Bronchial epithelial cell (primary cell): ENCODE results near the gene FNDC3B. TPM values are rescaled to one million over a fixed set of nuclear protein-coding genes. Genes with fewer than 3 reads are reported as not detected.
A peak's percentile ranks its signal among the peaks of the same experiment; 100 is the strongest.
"Not testable (repeated sequence)": the region's sequence is repeated elsewhere in the genome, so short reads cannot be mapped to it uniquely, and the experiment has no call there.

Experiments
- DNase-seq: peaks from one replicate; pipeline ENCODE4 v3.0.0-alpha.2; 2010; ENCODE audit warnings: low read depth
- FAIRE-seq: peaks from 2 replicates; lab custom pipeline; 2011; peaks lifted over from hg19 to GRCh38; lab: Jason Lieb, UNC
- H3K27me3 ChIP-seq: 2 replicates; pipeline ENCODE4 v1.5.1; 2011; ENCODE audit warnings: low read length; ENCODE audit not compliant: control insufficient read depth, insufficient read depth
- H3K36me3 ChIP-seq: 2 replicates; pipeline ENCODE4 v1.5.1; 2011; ENCODE audit warnings: low read length; ENCODE audit not compliant: control insufficient read depth, insufficient read depth
- H3K4me3 ChIP-seq: 2 replicates; pipeline ENCODE4 v1.5.1; 2011; ENCODE audit warnings: mild to moderate bottlenecking, low read depth, low read length, control low read depth
- total RNA-seq: library from RNA; depleted of rRNA; stranded (reverse); fragments of >200 nt; gene quantifications from 2 replicates; pipeline ENCODE4 v1.2.1, GENCODE V29; 2014
- TF ChIP-seq, protein P1 (sequence below): IDR thresholded peaks from 2 replicates; pipeline ENCODE4 v1.5.1; 2011; ENCODE audit warnings: mild to moderate bottlenecking, moderate library complexity, low read length, control low read depth, inconsistent platforms; ENCODE audit not compliant: insufficient read depth, severe bottlenecking

Gene FNDC3B
- total RNA-seq, 1 donor from 2014 or later, result 39.2 TPM

DNA sequence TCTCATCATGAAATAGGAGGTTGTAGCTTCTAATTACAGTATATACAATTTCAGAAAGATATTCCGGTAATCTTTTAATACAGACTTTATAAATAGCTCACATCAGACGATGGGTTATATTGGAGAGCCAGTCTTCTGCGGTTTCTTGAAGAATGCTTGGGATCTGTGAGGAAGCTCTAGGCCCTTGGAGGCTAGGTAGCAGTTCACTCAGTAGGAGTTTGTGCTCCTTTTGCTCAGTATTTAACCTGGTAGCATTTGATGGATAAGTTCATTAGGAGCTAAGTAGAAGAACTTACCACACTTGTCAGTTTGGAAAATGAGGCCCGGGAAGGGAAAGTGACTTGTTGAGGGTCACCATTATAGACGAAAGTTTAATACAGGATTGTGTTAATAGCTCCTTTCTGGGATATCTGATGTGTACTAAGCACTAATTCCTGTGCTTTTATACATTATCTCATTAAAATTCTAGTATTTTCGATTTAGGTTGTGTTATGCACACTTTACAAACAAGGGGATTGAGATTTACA lies 2.8 kb downstream of the FNDC3B start:
- Histone ChIP-seq H3K4me3 (peak overlapping the region; percentile 95), H3K36me3 (no peaks in the 10 kb centered on the region), H3K27me3 (no peaks in the 10 kb centered on the region)
- DNase-seq (no peak), FAIRE-seq (no peak)
- TF ChIP-seq, protein P1, sequence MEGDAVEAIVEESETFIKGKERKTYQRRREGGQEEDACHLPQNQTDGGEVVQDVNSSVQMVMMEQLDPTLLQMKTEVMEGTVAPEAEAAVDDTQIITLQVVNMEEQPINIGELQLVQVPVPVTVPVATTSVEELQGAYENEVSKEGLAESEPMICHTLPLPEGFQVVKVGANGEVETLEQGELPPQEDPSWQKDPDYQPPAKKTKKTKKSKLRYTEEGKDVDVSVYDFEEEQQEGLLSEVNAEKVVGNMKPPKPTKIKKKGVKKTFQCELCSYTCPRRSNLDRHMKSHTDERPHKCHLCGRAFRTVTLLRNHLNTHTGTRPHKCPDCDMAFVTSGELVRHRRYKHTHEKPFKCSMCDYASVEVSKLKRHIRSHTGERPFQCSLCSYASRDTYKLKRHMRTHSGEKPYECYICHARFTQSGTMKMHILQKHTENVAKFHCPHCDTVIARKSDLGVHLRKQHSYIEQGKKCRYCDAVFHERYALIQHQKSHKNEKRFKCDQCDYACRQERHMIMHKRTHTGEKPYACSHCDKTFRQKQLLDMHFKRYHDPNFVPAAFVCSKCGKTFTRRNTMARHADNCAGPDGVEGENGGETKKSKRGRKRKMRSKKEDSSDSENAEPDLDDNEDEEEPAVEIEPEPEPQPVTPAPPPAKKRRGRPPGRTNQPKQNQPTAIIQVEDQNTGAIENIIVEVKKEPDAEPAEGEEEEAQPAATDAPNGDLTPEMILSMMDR, result no peak

DNA sequence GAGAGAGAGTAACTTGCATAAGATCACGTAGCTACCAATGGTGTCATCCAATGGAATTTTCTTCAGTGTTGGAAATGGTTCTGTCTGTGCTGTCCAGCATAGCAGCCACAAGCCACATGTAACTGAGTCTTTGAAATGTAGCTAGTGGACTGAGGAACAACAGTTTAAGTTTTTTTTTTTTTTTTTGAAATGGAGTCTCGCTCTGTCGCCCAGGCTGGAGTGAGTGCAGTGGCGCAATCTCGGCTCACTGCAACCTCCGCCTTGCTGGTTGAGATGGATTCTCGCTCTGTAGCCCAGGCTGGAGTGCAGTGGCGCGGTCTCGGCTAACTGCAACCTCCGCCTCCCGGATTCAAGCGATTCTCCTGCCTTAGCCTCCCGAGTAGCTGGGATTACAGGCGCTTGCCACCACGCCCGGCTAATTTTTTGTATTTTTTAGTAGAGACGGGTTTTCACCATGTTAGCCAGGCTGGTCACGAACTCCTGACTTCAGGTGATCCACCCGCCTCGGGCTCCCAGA lies 3.3 kb downstream of the FNDC3B start:
- not testable (repeated sequence) for H3K36me3 ChIP-seq, H3K27me3 ChIP-seq, H3K4me3 ChIP-seq, FAIRE-seq, DNase-seq

DNA sequence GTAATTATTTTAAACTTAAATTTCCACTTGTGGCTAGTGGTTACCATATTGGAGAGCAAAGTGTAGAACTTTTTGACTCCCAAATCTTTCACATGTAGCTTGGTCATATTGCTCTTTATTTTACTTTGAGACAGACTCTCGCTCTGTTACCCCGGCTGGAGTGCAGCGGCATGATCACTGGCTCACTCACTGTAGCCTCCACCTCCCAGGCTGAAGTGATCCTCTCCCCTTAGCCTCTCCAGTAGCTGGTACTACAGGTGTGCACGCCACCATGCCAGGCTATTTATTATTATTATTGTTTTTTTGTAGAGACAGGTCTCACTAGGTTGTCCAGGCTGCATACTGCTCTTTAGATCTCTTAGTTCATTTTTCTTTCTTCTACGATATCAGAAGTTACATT lies 3.9 kb downstream of the FNDC3B start:
- no peak for FAIRE-seq
- no peaks in the 10 kb centered on the region for H3K36me3 ChIP-seq
- H3K4me3 ChIP-seq, result no peak overlapping the region
- H3K27me3 ChIP-seq, result no peaks in the 10 kb centered on the region
- TF ChIP-seq, protein P1, result no peak
- no peak for DNase-seq

GRCh38 chr3:172043766-172044165 lies 4.4 kb downstream of the FNDC3B start:
- no peaks in the 10 kb centered on the region for H3K27me3 ChIP-seq
- H3K4me3 ChIP-seq, result no peak overlapping the region
- DNase-seq (no peak), FAIRE-seq (no peak)
- TF ChIP-seq, protein P1, result no peak
- H3K36me3 ChIP-seq, result no peaks in the 10 kb centered on the region

DNA sequence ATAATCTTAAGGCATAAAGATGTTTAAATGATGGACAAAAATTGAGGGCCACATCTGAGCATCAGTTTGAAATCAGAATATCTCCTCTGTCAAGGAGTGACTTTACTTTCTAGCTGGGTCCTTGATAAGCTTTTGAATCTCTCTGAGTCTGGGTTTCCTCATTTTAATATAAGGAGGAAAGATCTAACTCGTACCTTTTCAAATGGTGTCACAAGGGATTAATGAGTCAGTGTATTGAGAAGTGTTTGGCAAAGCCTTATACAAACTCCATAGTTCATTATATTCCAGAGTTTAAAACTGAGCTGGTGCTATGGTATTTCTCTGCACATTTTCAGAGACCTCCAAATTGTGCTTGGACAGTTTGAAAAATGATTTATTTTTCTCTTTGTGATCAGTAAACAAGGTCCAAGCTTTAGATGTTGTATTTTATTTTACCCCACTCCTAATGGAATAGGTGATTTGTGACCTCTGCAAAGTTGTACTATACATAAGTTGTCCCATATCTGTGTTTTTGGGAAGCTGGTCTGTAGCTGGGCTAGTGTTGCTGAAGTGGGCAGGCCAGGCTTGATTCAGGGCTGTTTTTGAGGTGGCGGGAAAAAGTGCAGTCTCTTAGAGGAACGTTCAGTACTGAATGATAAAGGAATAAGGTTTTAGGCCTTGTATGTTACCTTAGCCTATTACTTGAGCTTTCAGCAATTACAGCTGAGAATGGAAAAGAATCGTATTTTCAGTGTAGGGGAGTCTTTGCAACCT lies 5.6 kb downstream of the FNDC3B start:
- DNase-seq, result peak; percentile 56
- no peak for FAIRE-seq

More for the DNA sequence above, 5.6 kb downstream of the FNDC3B start:
- no peaks in the 10 kb centered on the region for H3K36me3 ChIP-seq
- no peak overlapping the region for H3K4me3 ChIP-seq
- TF ChIP-seq, protein P1, result no peak
- no peaks in the 10 kb centered on the region for H3K27me3 ChIP-seq
